NCI-H226 (cell line): ENCODE results near the gene CGRRF1.

Source experiments
- DNase-seq: peaks from one replicate; pipeline ENCODE4 v3.0.0-alpha.2; 2015

CGRRF1 gene

GRCh38 chr14:54489731-54490444 lies 19.8 kb upstream of the CGRRF1 start:
- no peak for DNase-seq

GRCh38 chr14:54490445-54491175 lies 19.1 kb upstream of the CGRRF1 start:
- no peak for DNase-seq

- no peak for DNase-seq
Measured at GRCh38 chr14:54493293-54493692, 16.4 kb upstream of the CGRRF1 start.

- DNase-seq, result no peak
Measured at GRCh38 chr14:54497224-54497623, 12.5 kb upstream of the CGRRF1 start.

- no peak for DNase-seq
Measured at GRCh38 chr14:54498095-54498531, 11.6 kb upstream of the CGRRF1 start.

- no peak for DNase-seq
Measured at GRCh38 chr14:54498579-54498978, 11.1 kb upstream of the CGRRF1 start.

- no peak for DNase-seq
Measured at GRCh38 chr14:54500744-54501143, 9.0 kb upstream of the CGRRF1 start.

- no peak for DNase-seq
Measured at GRCh38 chr14:54501480-54501879, 8.2 kb upstream of the CGRRF1 start.

GRCh38 chr14:54502602-54503001 lies 7.1 kb upstream of the CGRRF1 start:
- no peak for DNase-seq

GRCh38 chr14:54503486-54503885 lies 6.2 kb upstream of the CGRRF1 start:
- peak; percentile 20 for DNase-seq

- DNase-seq, result no peak
Measured at GRCh38 chr14:54512393-54512792, 2.7 kb downstream of the CGRRF1 start.

GRCh38 chr14:54515670-54516069 lies 6.0 kb downstream of the CGRRF1 start:
- DNase-seq, result no peak

- no peak for DNase-seq
Measured at GRCh38 chr14:54516709-54517108, 7.0 kb downstream of the CGRRF1 start.

GRCh38 chr14:54524410-54524809 lies 14.7 kb downstream of the CGRRF1 start:
- no peak for DNase-seq

GRCh38 chr14:54528973-54529372 lies 19.3 kb downstream of the CGRRF1 start:
- DNase-seq, result no peak

GRCh38 chr14:54529811-54530210 lies 20.1 kb downstream of the CGRRF1 start:
- peak; percentile 24 for DNase-seq

- DNase-seq, result no peak
Measured at GRCh38 chr14:54532111-54533012, 22.7 kb downstream of the CGRRF1 start.

- no peak for DNase-seq
Measured at GRCh38 chr14:54533100-54533499, 23.4 kb downstream of the CGRRF1 start.

GRCh38 chr14:54535126-54535525 lies 25.4 kb downstream of the CGRRF1 start:
- no peak for DNase-seq

GRCh38 chr14:54535646-54536045 lies 25.9 kb downstream of the CGRRF1 start:
- no peak for DNase-seq

GRCh38 chr14:54537651-54538050 lies 27.9 kb downstream of the CGRRF1 start:
- no peak for DNase-seq

- no peak for DNase-seq
Measured at GRCh38 chr14:54538055-54538454, 28.3 kb downstream of the CGRRF1 start.

GRCh38 chr14:54547583-54547982 lies 37.9 kb downstream of the CGRRF1 start:
- DNase-seq, result no peak
